ENCODE results near the gene SPRR4. TPM values are rescaled to one million over a fixed set of nuclear protein-coding genes. Genes with fewer than 3 reads are reported as not detected.

The SPRR4 gene
- total and polyA plus RNA-seq, 2 donors (not counting 3 experiments of a cell fraction or from before 2014, with no cell fraction given), result not detected

DNA sequence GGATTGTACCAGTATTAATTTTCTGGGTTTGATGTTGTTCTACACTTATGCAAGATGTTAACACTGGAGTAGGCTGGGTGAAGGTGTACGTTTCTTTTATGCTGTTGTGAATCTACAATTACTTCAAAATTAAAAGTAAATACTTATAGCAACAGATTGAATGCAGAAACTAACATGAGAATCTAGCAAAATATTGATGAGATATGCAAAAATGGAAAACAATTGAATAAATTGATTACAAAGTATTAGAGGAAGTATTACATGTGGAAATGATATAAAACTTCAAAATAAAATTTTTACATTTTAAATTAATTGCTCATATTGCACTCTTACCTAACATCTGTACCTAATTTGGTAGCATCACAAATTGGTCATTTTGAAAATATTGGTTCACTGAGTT, 25.4 kb downstream of the SPRR4 start:
- ChIA-PET CTCF (no interaction called here), POLR2A (no interaction called here)
- no peak overlapping the region for H3K9ac ChIP-seq (replicated peaks; ENCODE audit: extremely low read depth, insufficient read depth, low read length)
- DNase-seq (ENCODE audit: low read depth, low spot score) (no peak), FAIRE-seq (no peak)
- no TSS peak for BruUV-seq (replicated peaks)
- H3K4me3 ChIP-seq (replicated peaks in 1 of 3; ENCODE audit: insufficient read depth in 1 of 3, low read depth in 1 of 3, low read length in 3 of 3), result no peak overlapping the region
- intact Hi-C loops (cut with micrococcal nuclease) (no loop called here), dilution Hi-C loops (cut with MboI; ENCODE audit: extremely low pct_ligation_motif_present, low sequenced_read_pairs) (no loop called here)
- H3K4me1 ChIP-seq (ENCODE audit: control insufficient read depth, extremely low read depth, insufficient read depth, low read length), result no peaks in the 10 kb centered on the region
- no peaks in the 10 kb centered on the region for H3K9me1 ChIP-seq (replicated peaks; ENCODE audit: control insufficient read depth, extremely low read depth, insufficient read depth, low read length)
- H3K9me3 ChIP-seq (replicated peaks; ENCODE audit: control insufficient read depth, insufficient read depth, low read length), result no peaks in the 10 kb centered on the region
- TF ChIP-seq POLR2AphosphoS5 (IDR thresholded peaks at IDR 0.05; ENCODE audit: insufficient read depth, low read depth, low read length) (no peak), MAX (IDR thresholded peaks at IDR 0.05; ENCODE audit: insufficient read depth, insufficient read length) (no peak), JUN (IDR thresholded peaks at IDR 0.05; ENCODE audit: borderline replicate concordance, insufficient read depth, insufficient read length, low read depth) (no peak)
- TF ChIP-seq, protein P1, sequence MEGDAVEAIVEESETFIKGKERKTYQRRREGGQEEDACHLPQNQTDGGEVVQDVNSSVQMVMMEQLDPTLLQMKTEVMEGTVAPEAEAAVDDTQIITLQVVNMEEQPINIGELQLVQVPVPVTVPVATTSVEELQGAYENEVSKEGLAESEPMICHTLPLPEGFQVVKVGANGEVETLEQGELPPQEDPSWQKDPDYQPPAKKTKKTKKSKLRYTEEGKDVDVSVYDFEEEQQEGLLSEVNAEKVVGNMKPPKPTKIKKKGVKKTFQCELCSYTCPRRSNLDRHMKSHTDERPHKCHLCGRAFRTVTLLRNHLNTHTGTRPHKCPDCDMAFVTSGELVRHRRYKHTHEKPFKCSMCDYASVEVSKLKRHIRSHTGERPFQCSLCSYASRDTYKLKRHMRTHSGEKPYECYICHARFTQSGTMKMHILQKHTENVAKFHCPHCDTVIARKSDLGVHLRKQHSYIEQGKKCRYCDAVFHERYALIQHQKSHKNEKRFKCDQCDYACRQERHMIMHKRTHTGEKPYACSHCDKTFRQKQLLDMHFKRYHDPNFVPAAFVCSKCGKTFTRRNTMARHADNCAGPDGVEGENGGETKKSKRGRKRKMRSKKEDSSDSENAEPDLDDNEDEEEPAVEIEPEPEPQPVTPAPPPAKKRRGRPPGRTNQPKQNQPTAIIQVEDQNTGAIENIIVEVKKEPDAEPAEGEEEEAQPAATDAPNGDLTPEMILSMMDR (IDR thresholded peaks at IDR 0.05; ENCODE audit: extremely low read depth in 1 of 2, insufficient read depth in 1 of 2, low read depth in 1 of 2, low read length in 2 of 2), result no peak
- H2AFZ ChIP-seq (ENCODE audit: low read depth, low read length), result no peak overlapping the region
- H3K36me3 ChIP-seq (ENCODE audit: control insufficient read depth in 2 of 2, extremely low read depth in 1 of 2, insufficient read depth in 2 of 2, low read length in 2 of 2), result no peaks in the 10 kb centered on the region
- no peak overlapping the region for H3K27ac ChIP-seq (ENCODE audit: insufficient read depth, low read depth, low read length)
- H3K4me2 ChIP-seq (ENCODE audit: insufficient read depth, low read length), result no peak overlapping the region
- no peaks in the 10 kb centered on the region for H3K27me3 ChIP-seq (ENCODE audit: control insufficient read depth in 2 of 2, insufficient read depth in 2 of 2, low read length in 2 of 2)
- no peaks in the 10 kb centered on the region for H3K79me2 ChIP-seq (ENCODE audit: control insufficient read depth, insufficient read depth, low read length)
- H4K20me1 ChIP-seq (replicated peaks; ENCODE audit: control insufficient read depth, extremely low read depth, insufficient read depth, low read length), result no peaks in the 10 kb centered on the region

DNA sequence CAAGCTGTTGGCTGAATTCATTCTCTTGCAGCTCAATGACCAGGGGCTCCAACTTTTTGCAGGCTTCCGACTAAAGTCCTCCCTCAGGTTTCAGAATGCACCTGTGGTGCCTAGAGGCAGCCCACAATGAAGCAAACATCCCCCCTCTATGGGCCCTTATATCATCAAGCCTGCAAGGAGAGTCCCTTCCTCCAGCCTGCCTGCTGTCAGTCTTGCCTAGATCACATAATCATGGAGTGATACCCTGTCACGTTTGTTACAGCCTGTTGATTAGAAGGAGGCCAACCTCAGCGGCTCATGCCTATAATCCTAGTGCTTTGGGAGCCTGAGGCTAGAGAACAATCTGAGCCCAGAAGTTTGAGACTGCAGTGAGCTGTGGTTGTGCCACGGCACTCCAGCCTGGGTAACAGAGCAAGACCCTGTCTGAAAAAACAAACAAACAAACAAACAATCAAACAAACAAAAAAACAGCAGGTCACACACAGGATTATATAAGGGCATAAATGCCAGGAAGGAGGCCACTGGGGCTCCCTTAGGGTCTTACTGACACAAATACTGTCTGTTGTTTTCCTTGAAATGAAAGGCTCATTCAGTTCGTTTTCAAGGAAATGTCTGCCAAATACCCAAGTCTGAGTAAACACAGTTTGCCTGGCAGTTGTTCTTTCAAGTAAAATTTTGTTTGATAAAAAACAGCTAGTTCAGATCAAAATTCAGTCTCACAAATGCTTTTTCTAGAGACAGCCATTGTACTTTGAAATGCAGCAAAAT, 26.4 kb downstream of the SPRR4 start:
- Histone ChIP-seq H3K9ac (replicated peaks; ENCODE audit: extremely low read depth, insufficient read depth, low read length) (no peak overlapping the region), H3K36me3 (ENCODE audit: control insufficient read depth in 2 of 2, extremely low read depth in 1 of 2, insufficient read depth in 2 of 2, low read length in 2 of 2) (no peaks in the 10 kb centered on the region), H3K27me3 (ENCODE audit: control insufficient read depth in 2 of 2, insufficient read depth in 2 of 2, low read length in 2 of 2) (no peaks in the 10 kb centered on the region), H3K27ac (ENCODE audit: insufficient read depth, low read depth, low read length) (no peak overlapping the region), H2AFZ (ENCODE audit: low read depth, low read length) (no peak overlapping the region), H3K9me1 (replicated peaks; ENCODE audit: control insufficient read depth, extremely low read depth, insufficient read depth, low read length) (no peaks in the 10 kb centered on the region), H3K4me2 (ENCODE audit: insufficient read depth, low read length) (no peak overlapping the region), H3K4me3 (replicated peaks in 1 of 3; ENCODE audit: insufficient read depth in 1 of 3, low read depth in 1 of 3, low read length in 3 of 3) (no peak overlapping the region), H3K4me1 (ENCODE audit: control insufficient read depth, extremely low read depth, insufficient read depth, low read length) (no peaks in the 10 kb centered on the region), H3K9me3 (replicated peaks; ENCODE audit: control insufficient read depth, insufficient read depth, low read length) (no peaks in the 10 kb centered on the region), H4K20me1 (replicated peaks; ENCODE audit: control insufficient read depth, extremely low read depth, insufficient read depth, low read length) (no peaks in the 10 kb centered on the region), H3K79me2 (ENCODE audit: control insufficient read depth, insufficient read depth, low read length) (no peaks in the 10 kb centered on the region)
- no TSS peak for BruUV-seq (replicated peaks)
- CTCF ChIA-PET, result no interaction called here
- intact Hi-C loops (cut with micrococcal nuclease), result no loop called here
- POLR2A ChIA-PET, result no interaction called here
- TF ChIP-seq EZH2 (IDR thresholded peaks at IDR 0.05; ENCODE audit: borderline replicate concordance, low read depth, low read length, severe bottlenecking) (no peak), MAX (IDR thresholded peaks at IDR 0.05; ENCODE audit: insufficient read depth, insufficient read length) (no peak), POLR2A (IDR thresholded peaks at IDR 0.05; ENCODE audit: low read depth, low read length) (no peak), MYC (IDR thresholded peaks at IDR 0.05; ENCODE audit: low read depth, low read length) (no peak), JUN (IDR thresholded peaks at IDR 0.05; ENCODE audit: borderline replicate concordance, insufficient read depth, insufficient read length, low read depth) (no peak), FOS (IDR thresholded peaks at IDR 0.05; ENCODE audit: borderline replicate concordance, insufficient read depth, low read length) (no peak), POLR2AphosphoS5 (IDR thresholded peaks at IDR 0.05; ENCODE audit: insufficient read depth, low read depth, low read length) (no peak), GATA2 (IDR thresholded peaks at IDR 0.05; ENCODE audit: insufficient read depth, insufficient read length, low read depth, low read length) (no peak)
- TF ChIP-seq, protein P1 (IDR thresholded peaks at IDR 0.05; ENCODE audit: extremely low read depth in 1 of 2, insufficient read depth in 1 of 2, low read depth in 1 of 2, low read length in 2 of 2), result no peak
- dilution Hi-C loops (cut with MboI; ENCODE audit: extremely low pct_ligation_motif_present, low sequenced_read_pairs), result no loop called here
- DNase-seq (ENCODE audit: low read depth, low spot score) (no peak), FAIRE-seq (no peak)
